ENCODE results near the gene STK39. TPM values are rescaled to one million over a fixed set of nuclear protein-coding genes. Genes with fewer than 3 reads are reported as not detected.

Gene STK39
- polyA plus RNA-seq, 3 donors, result 19.6 to 45.0 (median 33.7) TPM

- WGBS, 3 donors, result 50 to 64% (median 51%) methylated on average over 1 of the region's 1 CpG
- H3K27ac ChIP-seq (ENCODE audit: low read depth, low read length), result no peak overlapping the region
These were observed 31.6 kb downstream of the STK39 start for GRCh38 chr2:168215813-168216212.

GRCh38 chr2:168212866-168213265 lies 34.5 kb downstream of the STK39 start:
- no peak overlapping the region for H3K27ac ChIP-seq (ENCODE audit: low read depth, low read length)
- WGBS, 3 donors, result 64 to 75% (median 71%) methylated on average over 3 of the region's 3 CpGs

- 37 to 56% (median 55%) methylated on average over 4 of the region's 4 CpGs for WGBS, 3 donors
- H3K27ac ChIP-seq (ENCODE audit: low read depth, low read length), result no peak overlapping the region
These were observed 35.2 kb downstream of the STK39 start for GRCh38 chr2:168212167-168212566.

DNA sequence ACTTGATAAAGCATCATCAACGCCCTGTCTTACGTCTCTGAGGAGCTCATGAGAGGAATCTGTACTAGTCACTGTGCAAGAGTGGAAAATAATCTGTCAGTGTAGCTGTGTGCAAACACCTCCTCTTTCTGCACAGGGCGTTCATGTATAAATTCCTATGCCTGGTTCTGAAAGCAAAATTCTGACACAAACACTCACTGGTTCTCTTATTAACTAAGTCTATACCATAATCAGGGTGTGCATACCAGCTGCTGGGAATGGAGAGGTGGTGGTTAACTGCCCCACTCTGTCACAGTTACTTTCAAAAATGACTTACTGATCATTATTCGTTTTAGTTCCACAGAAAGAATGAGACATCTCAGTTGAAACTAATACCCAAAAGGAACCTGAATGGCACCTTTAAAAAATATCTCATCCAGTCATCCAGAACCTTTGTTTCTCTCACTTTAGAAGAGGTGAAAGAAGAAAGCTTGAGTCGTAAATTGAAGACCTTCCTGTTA lies 35.7 kb downstream of the STK39 start:
- no peak overlapping the region for H3K27ac ChIP-seq (ENCODE audit: low read depth, low read length)
- WGBS, 3 donors, result 49 to 66% (median 65%) methylated on average over 5 of the region's 5 CpGs

- H3K27ac ChIP-seq (ENCODE audit: low read depth, low read length), result no peak overlapping the region
- 14 to 23% (median 21%) methylated on average over 3 of the region's 3 CpGs for WGBS, 3 donors
These were observed 36.4 kb downstream of the STK39 start for GRCh38 chr2:168210895-168211570.

- H3K27ac ChIP-seq (ENCODE audit: low read depth, low read length), result no peak overlapping the region
- WGBS, 3 donors, result 60 to 92% (median 66%) methylated on average over 9 of the region's 9 CpGs
These were observed 37.0 kb downstream of the STK39 start for GRCh38 chr2:168210216-168210894.

- 94 to 98% (median 95%) methylated on average over 2 of the region's 2 CpGs for WGBS, 3 donors
These were observed 38.7 kb downstream of the STK39 start for GRCh38 chr2:168208652-168209051.

GRCh38 chr2:168207851-168208250 lies 39.5 kb downstream of the STK39 start:
- WGBS, 3 donors, result 76 to 91% (median 86%) methylated on average over 3 of the region's 3 CpGs
- no peak overlapping the region for H3K27ac ChIP-seq (ENCODE audit: low read depth, low read length)

More at GRCh38 chr2:168208652-168209051, 38.7 kb downstream of the STK39 start:
- no peak overlapping the region for H3K27ac ChIP-seq (ENCODE audit: low read depth, low read length)

GRCh38 chr2:168203762-168204693 lies 43.4 kb downstream of the STK39 start:
- H3K27ac ChIP-seq (ENCODE audit: low read depth, low read length), result no peak overlapping the region
- WGBS, 3 donors, result 46 to 93% (median 84%) methylated on average over 15 of the region's 15 CpGs

GRCh38 chr2:168201584-168202116 lies 45.7 kb downstream of the STK39 start:
- H3K27ac ChIP-seq (ENCODE audit: low read depth, low read length), result no peak overlapping the region
- 63 to 84% (median 78%) methylated on average over 5 of the region's 5 CpGs for WGBS, 3 donors

GRCh38 chr2:168200930-168201583 lies 46.3 kb downstream of the STK39 start:
- H3K27ac ChIP-seq (ENCODE audit: low read depth, low read length), result no peak overlapping the region
- WGBS, 3 donors, result 67 to 77% (median 76%) methylated on average over 6 of the region's 6 CpGs

- whole genome bisulfite sequencing, 3 donors, result 53 to 80% (median 73%) methylated on average over 7 of the region's 7 CpGs
- no peak overlapping the region for H3K27ac ChIP-seq (ENCODE audit: low read depth, low read length)
These were observed 48.8 kb downstream of the STK39 start for GRCh38 chr2:168198476-168199207.

- WGBS, 3 donors, result 22 to 99% (median 92%) methylated on average over 4 of the region's 4 CpGs
- H3K27ac ChIP-seq (ENCODE audit: low read depth, low read length), result no peak overlapping the region
These were observed 50.6 kb downstream of the STK39 start for GRCh38 chr2:168196764-168197180.

DNA sequence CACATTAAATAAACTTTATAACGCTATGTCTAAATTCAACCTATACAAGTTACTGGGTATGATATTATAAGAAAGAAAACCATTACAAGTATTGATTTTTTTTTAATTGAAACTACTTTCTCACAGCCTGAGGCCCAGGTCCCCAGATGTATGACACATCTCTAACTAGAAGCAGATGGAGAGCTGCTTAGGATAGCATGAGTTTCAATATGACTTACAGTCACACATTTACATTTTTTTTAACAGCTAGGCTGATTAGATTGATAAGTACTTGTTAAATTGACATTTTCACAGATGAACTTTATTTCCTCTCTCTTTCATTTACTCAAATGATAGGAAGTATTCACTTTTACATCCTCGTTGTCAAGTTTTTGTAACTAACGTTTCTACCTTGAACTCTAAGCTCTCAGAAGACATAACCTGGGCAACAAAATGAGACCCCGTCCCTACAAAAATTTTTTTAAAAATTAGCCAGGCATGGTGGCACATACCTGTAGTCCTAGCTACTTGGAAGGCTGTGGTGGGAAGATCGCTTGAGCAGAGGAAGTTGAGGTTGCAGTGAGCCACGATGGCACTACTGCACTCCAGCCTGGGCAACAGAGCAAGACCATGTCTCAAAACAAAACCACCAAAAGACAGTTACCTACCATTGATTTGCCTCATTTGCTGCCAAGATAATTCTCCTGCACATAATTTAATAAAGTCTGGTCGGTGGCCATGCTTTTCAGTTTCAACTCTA lies 52.4 kb downstream of the STK39 start:
- WGBS, 3 donors, result 73 to 86% (median 74%) methylated on average over 7 of the region's 7 CpGs
- no peak overlapping the region for H3K27ac ChIP-seq (ENCODE audit: low read depth, low read length)

- 42 to 53% (median 47%) methylated on average over 3 of the region's 3 CpGs for WGBS, 3 donors
- no peak overlapping the region for H3K27ac ChIP-seq (ENCODE audit: low read depth, low read length)
These were observed 54.4 kb downstream of the STK39 start for GRCh38 chr2:168192839-168193616.

Measured in adipose tissue (tissue), 3 donors.